ENCODE data around the gene DBNL. TPM values are rescaled to one million over a fixed set of nuclear protein-coding genes. Genes with fewer than 3 reads are reported as not detected.

Gene DBNL
- total RNA-seq, 1 donor from 2014 or later: 94.5 TPM

DNA sequence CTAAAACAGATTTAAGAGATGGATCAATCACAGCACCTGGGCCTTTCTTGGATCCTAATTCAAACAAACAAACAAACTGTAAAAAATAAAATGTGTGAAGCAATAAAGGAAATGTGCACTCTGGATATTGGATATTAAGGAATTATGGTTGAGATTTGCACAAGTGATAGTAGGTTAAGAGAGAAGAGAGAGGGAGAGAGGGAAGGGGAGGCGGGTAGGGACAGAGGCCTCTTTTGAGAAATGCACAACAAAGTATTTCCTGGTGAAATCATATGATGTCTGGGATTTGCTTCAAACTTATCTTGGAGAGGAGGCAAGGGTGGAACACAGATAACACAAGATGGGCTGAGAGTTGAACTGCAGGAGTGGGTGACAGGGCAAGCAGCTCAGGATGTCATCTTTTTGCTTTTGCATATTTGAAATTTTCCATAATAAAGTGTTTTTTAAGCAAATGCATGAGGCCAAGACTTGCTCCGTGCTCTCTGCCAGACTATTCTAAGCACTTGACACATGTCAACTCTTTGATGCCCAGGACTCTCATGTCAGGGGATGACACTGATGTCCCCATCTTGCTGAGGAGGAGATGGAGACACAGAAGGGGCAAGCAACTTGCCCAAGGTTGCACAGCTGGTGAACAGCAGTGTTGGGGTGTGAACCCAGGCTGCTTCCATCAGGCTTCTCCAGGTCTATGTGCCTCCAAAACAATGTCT lies 50.5 kb downstream of the DBNL start:
- Mint-ChIP-seq H3K27me3 (ENCODE audit: unreplicated experiment) (no peaks in the 10 kb centered on the region), H3K27ac (ENCODE audit: unreplicated experiment) (no peak overlapping the region)

DNA sequence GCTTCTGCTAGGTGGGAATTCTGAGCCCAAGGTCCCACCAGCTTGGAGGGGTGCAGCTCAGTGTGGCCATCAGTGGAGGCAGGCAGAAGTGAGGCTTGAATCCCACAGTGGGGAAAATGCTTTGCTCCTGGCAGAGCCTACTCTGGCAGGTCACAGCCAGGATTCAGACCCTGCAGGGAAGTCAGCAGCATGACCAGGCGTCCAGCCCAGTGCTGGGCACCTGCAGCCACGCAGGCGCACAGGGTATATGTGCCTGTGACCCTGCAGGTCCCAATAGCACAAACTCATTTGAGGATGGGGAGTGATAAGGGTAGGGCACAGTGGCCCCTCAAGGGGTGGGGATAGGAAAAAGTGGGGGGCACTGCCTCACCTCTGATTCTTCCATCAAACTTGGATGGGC lies 51.3 kb downstream of the DBNL start:
- Mint-ChIP-seq H3K9me3 (ENCODE audit: unreplicated experiment) (no peaks in the 10 kb centered on the region), H3K27ac (ENCODE audit: unreplicated experiment) (no peak overlapping the region)

More for the DNA sequence above, 50.5 kb downstream of the DBNL start:
- peaks cover 49% of the 10 kb centered on the region for H3K4me1 Mint-ChIP-seq (ENCODE audit: unreplicated experiment)
- no peak overlapping the region for H3K4me3 Mint-ChIP-seq (ENCODE audit: unreplicated experiment)
- H3K9me3 Mint-ChIP-seq (ENCODE audit: unreplicated experiment): no peaks in the 10 kb centered on the region
- DNase-seq (ENCODE audit: extremely low spot score, unreplicated experiment): no peak
- no peaks in the 10 kb centered on the region for H3K36me3 Mint-ChIP-seq (ENCODE audit: unreplicated experiment)
- TF ChIP-seq CTCF (IDR thresholded peaks at IDR 0.05): no peak

DNA sequence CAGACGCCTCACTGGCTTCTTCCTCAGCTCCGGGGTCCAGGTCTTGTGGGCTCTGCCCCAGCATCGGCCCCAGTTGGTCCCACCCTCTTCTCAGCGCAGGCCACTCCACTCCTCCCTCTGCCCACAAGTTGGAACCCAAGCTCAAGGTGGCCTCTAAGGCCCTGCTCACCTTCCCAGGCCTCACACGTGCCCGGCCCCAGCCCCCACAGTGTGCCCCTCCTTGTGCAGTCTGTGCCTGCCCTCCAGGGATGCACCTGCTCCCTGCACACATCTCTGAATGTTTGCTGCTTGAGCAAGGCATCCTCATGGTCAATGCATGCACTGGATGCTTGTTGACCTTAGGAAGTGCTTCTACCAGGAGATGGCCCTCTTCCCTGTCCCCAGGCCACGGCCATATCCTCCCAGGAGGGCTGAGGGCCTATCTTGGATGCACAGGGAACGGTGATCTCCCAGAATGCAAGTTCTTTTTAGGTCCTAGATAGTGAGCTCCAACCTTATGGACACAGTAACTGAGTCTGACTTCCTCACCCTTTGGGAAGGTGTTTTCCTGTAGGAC lies 51.9 kb downstream of the DBNL start:
- Mint-ChIP-seq H3K27me3 (ENCODE audit: unreplicated experiment) (no peaks in the 10 kb centered on the region), H3K27ac (ENCODE audit: unreplicated experiment) (peak overlapping the region; percentile 4), H3K36me3 (ENCODE audit: unreplicated experiment) (no peaks in the 10 kb centered on the region), H3K4me3 (ENCODE audit: unreplicated experiment) (no peak overlapping the region), H3K9me3 (ENCODE audit: unreplicated experiment) (no peaks in the 10 kb centered on the region), H3K4me1 (ENCODE audit: unreplicated experiment) (peaks cover 59% of the 10 kb centered on the region)
- TF ChIP-seq CTCF (IDR thresholded peaks at IDR 0.05): no peak
- DNase-seq (ENCODE audit: extremely low spot score, unreplicated experiment): no peak

More for the DNA sequence above, 51.3 kb downstream of the DBNL start:
- H3K4me3 Mint-ChIP-seq (ENCODE audit: unreplicated experiment): no peak overlapping the region
- DNase-seq (ENCODE audit: extremely low spot score, unreplicated experiment): no peak
- H3K4me1 Mint-ChIP-seq (ENCODE audit: unreplicated experiment): peaks cover 53% of the 10 kb centered on the region
- no peaks in the 10 kb centered on the region for H3K36me3 Mint-ChIP-seq (ENCODE audit: unreplicated experiment)
- H3K27me3 Mint-ChIP-seq (ENCODE audit: unreplicated experiment): no peaks in the 10 kb centered on the region
- TF ChIP-seq CTCF (IDR thresholded peaks at IDR 0.05): no peak

GRCh38 chr7:44097064-44097932 lies 52.8 kb downstream of the DBNL start:
- Mint-ChIP-seq H3K36me3 (ENCODE audit: unreplicated experiment) (no peaks in the 10 kb centered on the region), H3K27me3 (ENCODE audit: unreplicated experiment) (no peaks in the 10 kb centered on the region), H3K9me3 (ENCODE audit: unreplicated experiment) (no peaks in the 10 kb centered on the region), H3K4me1 (ENCODE audit: unreplicated experiment) (peaks cover 66% of the 10 kb centered on the region), H3K4me3 (ENCODE audit: unreplicated experiment) (no peak overlapping the region), H3K27ac (ENCODE audit: unreplicated experiment) (no peak overlapping the region)
- no peak for TF ChIP-seq CTCF (IDR thresholded peaks at IDR 0.05)
- no peak for DNase-seq (ENCODE audit: extremely low spot score, unreplicated experiment)

All from osteocyte (in vitro differentiated cells).